NCI-H1694 (cell line): Measurements from ENCODE around the gene LAMB3.

Experiments used
- DNase-seq: peaks from one replicate; lab custom pipeline; 2025; lab: John Stamatoyannopoulos, UW

The LAMB3 gene

GRCh38 chr1:209617755-209618154, 34.5 kb downstream of the LAMB3 start:
- DNase-seq = no peak

GRCh38 chr1:209617047-209617673, 35.1 kb downstream of the LAMB3 start:
- DNase-seq = no peak

GRCh38 chr1:209616366-209617046, 35.7 kb downstream of the LAMB3 start:
- no peak for DNase-seq

- no peak for DNase-seq
Observed at GRCh38 chr1:209614906-209615305, 37.3 kb downstream of the LAMB3 start.

GRCh38 chr1:209614151-209614420, 38.1 kb downstream of the LAMB3 start:
- DNase-seq = no peak

GRCh38 chr1:209613400-209614150, 38.6 kb downstream of the LAMB3 start:
- no peak for DNase-seq

GRCh38 chr1:209612646-209613399, 39.4 kb downstream of the LAMB3 start:
- no peak for DNase-seq

- no peak for DNase-seq
Observed at GRCh38 chr1:209611771-209612570, 40.3 kb downstream of the LAMB3 start.

- no peak for DNase-seq
Observed at GRCh38 chr1:209610631-209610905, 41.7 kb downstream of the LAMB3 start.

GRCh38 chr1:209609791-209610630, 42.2 kb downstream of the LAMB3 start:
- no peak for DNase-seq

- DNase-seq = no peak
Observed at GRCh38 chr1:209609041-209609790, 43.0 kb downstream of the LAMB3 start.

GRCh38 chr1:209607795-209608178, 44.4 kb downstream of the LAMB3 start:
- no peak for DNase-seq

- no peak for DNase-seq
Observed at GRCh38 chr1:209607102-209607794, 45.0 kb downstream of the LAMB3 start.

GRCh38 chr1:209603877-209604276, 48.3 kb downstream of the LAMB3 start:
- no peak for DNase-seq

GRCh38 chr1:209601809-209602657, 50.2 kb downstream of the LAMB3 start:
- DNase-seq = peak; percentile 53

- no peak for DNase-seq
Observed at GRCh38 chr1:209600541-209600940, 51.7 kb downstream of the LAMB3 start.

GRCh38 chr1:209598227-209598626, 54.0 kb downstream of the LAMB3 start:
- no peak for DNase-seq

- DNase-seq = no peak
Observed at GRCh38 chr1:209597499-209597898, 54.7 kb downstream of the LAMB3 start.
